HG02763 (cell line): ENCODE results near the gene PSMD3.

Experiments used
- ATAC-seq: cut with Tn5 transposase; IDR thresholded peaks from one replicate; pipeline ENCODE4 v1.9.1; 2021; ENCODE audit warnings: mild to moderate bottlenecking, moderate library complexity; ENCODE audit not compliant: unreplicated experiment

The PSMD3 gene

DNA sequence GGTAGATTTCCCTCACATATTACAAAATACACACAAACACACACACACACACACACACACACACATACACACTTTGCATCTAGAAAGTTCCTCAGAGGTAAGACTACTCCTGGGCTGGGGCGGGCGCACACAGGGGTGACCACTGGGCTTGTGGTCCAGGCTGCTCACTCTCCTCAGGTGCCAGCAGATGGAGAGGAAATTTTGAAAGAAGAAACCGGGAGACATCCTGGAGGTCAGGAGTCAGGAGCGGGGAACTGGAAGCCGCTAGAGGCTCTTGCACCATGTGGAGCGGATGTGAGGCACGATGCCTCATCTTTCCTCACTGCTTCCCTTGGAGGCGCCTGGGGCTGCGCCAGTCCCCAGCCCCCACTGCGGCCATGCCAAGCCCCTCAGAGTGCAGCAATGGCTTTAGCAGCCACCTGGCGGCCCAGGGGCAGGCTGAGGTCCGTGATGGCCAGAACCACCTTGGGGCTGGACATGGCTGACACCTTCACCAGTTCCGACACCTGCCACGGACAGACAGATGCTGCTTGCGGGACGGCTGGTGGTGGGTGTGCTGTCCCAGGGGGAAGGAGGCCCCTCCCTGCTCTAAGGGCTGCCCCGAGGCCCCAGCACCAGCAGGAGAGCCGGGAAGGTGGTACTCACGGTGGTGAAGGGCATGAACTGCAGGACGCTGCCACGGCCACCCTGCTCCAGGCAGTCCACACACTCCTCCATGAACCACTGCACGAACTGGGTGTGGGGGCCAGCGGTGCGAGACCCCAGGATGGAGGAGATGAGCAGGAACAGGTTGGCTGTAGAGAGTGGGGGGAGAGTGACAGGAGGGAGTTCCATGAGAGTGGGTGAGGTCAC is 38.8 kb downstream of the PSMD3 start:
- no peak for ATAC-seq

DNA sequence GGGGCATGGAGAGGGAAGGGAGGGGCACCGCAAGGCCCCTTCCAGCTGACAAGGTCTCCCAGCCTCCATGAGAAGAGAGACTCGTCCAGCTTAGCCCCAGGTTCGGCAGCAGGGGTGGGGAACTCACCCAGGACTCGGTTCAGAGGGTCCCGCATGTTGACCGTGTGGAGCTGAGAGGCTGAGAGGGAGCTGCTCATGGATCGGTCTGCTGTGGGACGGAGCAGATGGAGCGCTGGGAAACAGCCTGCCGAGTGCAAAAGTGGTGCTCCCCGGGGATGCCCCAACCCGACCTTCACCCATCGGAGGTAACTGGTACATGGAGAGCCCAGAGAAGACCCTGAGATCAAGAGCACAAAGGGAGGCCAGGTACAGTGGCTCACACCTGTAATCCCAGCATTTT is 39.5 kb downstream of the PSMD3 start:
- no peak for ATAC-seq

DNA sequence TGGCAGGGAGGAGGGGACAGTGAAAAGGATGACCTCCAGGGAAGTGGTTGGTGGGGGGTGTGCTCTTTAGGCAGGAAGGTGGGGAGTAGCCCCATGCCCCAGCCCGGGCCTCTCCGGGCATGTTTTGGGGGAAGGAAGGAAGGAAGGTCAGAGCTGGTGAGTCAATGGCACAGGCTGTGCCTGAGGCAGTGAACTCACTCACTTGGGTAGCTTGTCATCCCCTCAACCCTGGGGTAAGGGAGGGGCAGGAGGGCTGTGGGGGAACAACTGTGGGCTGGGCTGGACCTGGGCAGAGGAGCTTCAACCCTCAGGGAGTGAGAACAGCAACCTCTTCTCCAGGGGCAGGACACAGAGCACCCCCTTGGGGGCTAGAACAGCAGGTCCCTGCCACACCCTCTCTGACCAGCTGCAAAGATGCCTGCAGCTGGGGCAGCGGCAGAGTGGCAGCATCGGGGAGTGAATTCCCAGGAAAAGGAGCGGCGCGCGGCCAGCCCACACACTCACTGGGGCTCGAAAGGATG is 40.9 kb downstream of the PSMD3 start:
- no peak for ATAC-seq

DNA sequence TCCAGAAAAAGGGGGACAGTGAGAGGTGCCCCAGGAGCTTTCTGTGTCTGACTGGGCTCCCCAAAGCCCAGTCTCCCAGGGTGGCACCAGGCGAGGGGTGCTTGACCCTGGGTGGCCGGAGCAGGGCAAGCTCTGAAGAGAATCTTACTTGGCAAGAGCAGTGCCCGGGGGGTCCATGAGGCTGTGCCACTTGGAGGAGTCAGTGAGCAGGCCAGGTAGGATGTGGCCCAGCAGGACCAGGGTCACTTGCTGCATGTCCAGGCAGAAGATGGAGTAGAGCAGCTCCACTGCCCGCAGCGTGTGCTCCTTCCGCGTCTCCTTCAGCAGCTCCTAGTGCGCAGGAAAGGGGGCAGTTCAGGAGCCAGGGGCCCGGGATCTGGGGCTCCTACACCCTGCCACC is 41.9 kb downstream of the PSMD3 start:
- ATAC-seq = no peak

DNA sequence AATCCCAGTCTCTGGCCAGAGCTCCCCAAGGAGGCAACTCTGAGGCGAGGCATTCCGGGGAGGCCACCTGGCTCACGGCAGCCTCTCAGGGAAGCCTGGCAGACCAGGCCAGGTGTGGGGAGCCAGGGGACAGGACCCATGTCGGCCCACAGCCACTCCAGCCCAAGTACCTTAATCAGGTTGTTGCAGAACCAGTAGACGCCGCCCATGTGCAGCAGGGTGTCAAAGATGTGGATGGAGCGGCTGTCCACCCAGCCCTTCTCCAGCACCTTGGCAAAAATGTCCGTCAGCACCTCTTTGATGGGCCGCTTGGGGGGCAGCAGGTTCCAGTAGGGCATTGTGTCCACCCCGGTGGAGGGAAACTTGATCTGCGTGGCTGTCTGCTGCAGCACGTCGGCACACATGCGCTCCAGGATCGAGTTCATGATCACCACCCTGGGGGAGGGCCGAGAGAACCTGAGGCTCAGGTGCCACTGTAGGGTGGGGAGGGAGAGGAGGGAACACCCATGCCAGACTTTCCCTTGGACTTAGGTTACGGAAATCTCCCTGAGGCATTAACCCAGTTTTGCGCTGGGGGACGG is 42.4 kb downstream of the PSMD3 start:
- ATAC-seq = no peak

DNA sequence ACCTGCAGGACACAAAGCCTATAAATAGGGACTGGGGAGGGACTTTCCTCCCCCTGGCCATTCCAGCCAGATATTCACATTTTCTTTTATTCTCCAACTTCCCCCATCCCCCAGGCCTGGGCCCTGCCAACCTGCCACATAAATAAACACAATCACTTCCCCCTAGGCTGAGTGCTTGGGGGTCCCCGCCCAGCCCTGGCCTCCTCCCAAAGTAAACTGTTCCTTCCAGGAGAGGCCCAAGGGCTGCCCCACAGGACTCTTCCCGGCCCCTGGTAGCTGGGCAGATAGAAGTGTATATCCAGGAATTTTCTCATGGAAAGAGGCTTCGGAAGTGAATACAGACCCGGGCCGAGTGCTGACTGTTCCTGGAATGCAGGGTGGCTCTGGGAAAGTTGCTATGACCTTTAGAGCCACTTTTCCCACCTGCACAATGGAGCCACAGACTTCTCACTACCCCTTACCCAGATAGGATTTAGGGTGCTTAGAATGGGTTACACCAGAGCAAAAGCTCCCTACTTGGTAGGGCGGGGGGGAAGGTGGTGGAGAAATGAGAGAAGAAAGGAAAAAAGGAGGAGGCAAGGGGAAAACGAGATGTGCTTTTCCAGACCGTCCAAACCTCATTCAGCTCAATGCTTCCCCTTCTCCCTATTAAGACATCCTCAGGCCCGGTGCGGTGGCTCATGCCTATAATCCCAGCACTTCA is 43.1 kb downstream of the PSMD3 start:
- ATAC-seq = no peak

DNA sequence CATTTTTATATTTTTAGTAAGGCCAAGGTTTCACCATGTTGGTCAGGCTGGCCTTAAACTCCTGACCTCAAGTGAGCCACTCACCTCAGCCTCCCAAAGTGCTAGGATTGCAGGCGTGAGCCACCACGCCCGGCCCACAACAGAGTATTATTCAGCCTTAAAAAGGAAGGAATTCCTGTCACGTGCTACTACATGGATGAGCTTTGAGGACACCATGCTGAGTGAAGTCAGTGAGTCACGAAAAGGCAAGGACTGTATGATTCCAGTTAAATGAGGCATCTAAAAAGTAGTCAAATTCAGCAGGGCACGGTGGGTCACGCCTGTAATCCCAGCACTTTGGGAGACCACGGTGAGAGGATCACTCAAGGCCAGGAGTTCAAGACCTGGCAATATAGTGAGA is 44.3 kb downstream of the PSMD3 start:
- no peak for ATAC-seq

DNA sequence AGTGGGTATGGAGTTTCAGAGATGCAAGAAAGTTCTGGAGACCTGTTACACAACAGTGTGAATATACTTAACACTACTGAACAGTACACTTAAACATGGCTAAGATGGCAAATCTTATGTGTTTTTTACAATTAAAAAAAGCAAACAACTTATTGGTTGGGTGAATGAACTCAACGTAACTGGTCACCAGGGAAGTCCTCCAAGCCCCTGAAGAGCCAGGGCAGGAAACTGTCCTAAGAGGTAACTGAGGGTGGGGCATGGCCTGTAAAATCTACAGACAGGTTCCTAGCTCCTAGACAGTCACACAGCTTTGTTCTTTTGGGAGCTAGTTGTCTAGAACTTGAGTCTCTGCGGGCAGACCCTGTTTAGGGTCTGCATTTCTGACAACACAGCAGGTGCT is 45.0 kb downstream of the PSMD3 start:
- no peak for ATAC-seq

DNA sequence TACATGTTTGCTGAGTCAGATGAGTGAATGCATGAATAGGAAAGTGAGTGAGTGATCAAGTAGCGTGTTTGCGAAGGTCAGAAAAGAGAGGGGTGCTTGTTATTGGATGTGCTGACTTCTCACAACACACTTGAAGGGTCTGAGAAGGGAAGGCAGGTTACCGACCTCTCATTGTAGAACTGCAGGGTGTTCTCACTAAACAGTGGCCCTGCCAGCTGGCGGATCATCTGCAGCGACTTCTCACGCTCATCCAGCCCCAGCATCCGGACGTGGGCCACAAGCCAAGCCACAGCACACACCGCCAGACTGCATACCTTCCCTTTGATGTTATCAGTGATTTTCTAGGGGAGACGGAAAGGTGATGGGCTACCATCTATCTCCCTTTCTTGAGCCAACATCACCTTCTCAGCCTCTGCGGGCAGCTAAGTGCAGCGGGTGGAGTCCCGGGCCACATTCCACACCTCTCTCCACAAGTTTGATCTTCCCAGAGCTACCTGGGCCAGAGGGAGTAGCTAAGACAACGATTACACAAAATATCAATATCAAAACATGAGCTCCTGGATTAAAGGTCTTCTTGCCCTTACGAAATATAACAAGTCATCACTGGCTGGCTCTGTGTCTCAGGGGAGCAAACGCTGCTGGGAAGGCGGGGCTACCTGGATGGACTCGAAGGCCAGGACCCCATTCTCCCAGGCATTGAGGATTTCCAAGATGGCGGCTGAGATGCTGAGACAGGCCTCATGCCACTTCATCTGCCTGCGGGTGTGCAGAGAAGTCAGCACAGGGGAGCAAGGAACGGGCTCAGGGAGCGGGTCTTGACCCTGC is 45.6 kb downstream of the PSMD3 start:
- ATAC-seq = no peak

DNA sequence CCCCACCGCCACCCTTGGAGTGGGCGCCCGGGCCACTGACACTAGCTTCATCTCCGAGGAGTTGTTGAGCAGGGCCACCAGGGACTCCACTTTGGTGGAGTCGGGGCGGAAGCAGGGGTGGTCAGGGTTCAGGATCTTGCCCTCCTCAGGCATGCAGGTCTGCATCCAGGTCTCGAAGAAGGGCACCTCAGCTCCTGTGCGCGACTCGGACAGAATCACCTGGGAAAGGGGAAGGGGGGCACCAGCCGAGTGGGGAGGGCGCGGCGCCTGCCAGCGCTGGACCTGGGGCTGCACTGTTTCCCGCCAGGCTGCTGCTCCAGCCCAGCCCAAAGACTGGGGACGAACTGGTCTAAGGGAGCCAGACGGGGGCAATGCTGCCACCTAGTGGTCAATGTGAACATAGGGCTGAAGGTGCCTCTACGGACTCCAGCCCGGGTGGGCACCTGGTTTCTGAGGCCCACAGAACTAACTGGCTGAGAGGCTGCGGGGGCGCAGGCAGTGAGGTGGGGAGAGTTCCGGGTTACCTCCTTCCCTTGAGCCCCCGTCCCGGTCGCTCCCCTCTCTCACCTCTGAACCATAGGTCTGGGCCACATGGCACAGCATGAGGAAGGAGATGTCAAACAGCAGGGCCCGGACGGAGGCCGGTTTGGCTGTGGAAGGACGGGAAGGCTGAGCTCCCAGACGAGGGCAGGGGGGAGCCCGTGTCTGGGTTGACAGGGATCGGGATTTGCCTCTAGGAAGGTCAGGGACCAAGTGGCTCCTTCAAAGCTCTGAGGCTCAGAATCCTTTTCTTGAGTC is 46.4 kb downstream of the PSMD3 start:
- ATAC-seq = no peak

DNA sequence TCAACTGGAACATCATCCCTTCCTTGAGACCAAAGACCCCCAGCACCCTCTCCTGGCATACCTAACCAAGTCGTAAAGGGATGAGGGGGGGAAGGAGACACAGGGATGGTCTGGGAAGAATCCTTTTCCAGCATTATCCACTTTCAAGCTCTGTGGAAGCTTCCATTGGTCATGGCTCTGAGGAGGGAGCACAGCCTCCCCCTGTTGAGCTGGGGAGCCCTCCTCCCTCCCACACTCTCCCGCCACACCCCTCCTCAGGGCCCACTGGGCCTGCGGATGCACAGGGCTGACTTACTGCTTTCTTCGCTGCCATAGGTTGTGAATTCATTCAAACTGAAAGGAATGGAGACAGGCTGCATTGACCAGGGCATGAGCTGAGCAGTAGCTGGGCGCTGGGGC is 47.0 kb downstream of the PSMD3 start:
- ATAC-seq = no peak

DNA sequence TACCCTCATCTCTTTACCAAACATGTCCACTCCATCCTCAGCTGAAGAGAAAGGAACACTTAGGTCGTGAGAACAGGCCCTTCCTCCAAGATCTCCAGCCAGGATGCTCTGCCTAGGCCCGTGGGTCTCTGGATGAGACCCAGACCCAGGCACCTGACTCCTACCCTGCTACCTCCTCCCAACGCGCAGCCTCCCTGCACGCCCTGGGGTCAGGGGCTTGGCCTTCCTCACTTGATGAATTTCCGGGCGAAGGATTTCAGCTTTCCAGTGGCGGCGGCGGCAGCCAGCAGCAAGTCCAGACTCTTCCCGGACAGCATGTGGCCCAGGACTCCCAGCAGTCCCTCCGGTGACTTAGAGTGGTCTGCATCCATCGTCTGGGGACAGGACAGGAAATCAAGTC is 48.0 kb downstream of the PSMD3 start:
- ATAC-seq = no peak

DNA sequence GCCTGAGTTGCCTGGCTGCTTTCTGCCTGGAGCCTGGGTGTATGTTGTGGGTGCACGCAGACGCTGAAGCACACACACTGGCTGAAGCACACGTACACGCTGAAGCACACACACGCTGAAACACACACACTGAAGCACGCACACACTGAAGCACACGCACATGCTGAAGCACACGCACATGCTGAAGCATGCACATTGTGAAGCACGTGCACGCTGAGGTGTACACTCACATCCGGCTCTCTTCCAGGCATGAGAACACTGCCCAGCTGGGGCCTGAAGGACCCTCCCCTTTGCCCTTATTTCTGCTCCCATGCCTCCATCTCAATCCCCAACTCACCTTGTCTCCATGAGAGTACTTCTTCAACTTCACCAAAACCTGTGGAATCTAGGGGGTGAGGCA is 51.1 kb downstream of the PSMD3 start:
- no peak for ATAC-seq

DNA sequence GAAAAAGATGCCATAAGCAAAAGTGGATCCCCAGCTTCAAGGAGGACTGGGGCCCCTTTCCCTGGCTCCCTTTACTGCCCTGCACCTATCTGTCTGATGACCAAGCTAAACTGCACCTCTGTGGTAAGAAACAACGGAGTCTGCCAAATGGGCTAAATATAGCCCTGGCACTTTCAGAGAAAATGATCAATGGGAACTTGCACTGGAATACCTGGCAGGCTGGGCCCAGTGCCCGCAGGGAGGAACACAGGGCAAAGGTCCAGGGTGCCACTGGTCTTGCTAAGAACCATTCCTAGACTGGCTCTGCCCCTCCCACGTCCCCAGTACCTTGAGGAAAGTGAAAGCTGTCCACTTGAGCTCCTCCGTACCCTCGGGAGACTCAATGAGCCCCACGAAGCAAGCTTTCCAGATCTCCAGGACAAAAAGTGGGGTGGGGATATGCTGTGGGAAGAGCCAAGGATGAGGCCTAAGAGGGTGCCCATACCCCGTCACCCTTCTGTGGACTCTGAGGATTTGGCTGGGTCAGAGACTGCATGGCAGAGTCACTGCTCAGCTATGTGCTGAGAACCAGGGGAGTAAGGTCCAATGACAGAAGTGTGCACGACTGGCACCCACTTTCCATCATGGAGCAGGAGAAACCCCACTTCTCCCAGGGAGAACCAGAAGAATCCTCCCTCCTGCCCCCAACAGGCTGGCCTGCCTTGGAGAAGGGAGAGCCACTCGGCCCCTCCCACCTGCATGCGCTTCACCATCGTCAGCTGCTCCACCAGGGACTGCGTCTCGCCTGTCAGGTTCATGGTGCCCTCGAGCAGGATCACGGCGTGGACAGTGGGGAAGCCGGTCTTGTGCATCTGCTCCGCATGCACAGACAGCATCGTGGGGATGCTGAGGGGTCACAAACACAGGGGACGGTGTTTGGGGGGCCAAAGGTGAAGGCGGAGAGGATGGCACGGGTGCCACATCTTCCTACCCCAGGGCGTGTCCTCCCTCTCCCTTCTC is 52.0 kb downstream of the PSMD3 start:
- no peak for ATAC-seq

DNA sequence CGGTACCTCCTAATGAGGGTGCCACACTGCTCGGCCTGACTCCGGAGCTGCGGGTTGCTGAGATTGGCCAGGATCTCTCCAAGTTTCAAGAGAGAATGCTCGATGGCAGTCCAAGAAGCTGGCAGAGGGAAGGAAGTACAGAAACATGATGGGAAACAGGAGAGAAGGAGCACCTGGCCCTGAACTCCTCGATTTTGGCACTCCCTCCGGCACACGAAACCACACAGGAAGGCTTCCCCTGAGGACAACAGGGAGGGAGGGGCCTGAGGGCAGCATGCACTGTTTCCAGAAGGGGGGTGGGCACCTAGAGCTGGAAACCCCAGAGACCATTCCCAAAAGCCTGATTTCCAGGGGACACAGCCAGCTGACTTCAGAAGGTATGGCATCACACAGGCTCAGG is 52.7 kb downstream of the PSMD3 start:
- no peak for ATAC-seq

DNA sequence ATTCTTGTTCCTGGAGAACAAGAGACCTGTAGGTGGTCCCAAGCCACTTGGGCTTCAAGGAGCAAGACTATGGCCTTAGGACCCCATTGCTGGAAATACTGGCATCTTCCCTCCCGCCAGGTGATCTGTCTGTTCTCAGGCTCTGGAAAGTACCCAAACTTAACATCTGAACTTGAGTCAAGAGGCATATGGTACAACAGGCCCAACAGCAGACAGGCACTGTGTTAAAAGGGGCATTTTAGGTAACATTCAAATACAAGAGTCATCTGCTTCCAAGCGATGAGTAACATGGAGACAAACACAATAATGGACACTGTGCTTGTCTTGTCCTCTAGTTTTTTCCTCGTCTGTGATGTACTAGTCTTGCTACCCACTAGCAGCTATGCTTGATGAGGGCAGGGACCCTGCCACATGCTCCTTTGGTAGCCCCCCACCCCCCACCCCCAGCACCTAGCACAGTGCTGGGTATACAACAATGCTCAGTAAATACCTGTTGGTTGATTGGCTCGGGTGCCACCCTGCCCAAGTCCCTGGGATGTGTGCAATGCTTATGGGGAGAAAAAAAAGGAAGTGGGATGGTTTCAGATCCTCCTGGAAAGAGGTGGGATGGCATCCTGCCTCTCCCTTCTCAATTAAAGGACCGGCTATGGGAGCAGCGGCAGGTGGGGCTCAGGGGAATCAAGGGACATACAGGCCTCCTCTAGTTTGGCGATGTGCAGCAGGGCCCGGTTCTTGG is 54.0 kb downstream of the PSMD3 start:
- ATAC-seq = no peak

DNA sequence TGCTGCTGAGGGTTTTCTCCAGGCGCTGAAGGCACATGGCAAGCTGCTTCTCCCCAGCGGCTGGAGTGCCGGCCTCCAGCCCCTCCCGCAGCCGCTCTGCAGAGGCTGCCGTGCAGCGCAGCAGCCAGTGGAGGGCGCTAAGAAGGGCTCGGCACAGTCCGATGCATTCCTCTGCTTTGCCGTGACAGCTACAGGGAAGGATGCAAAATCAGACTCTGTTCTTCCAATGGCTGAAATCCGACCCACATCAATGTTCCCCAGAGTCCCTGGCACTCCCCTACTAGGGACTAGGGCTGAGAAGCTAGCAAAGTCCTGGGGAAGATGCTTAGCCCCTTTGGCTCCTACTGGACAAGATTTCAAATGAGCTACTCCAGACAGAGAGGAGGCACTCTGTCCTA is 54.6 kb downstream of the PSMD3 start:
- ATAC-seq = no peak

DNA sequence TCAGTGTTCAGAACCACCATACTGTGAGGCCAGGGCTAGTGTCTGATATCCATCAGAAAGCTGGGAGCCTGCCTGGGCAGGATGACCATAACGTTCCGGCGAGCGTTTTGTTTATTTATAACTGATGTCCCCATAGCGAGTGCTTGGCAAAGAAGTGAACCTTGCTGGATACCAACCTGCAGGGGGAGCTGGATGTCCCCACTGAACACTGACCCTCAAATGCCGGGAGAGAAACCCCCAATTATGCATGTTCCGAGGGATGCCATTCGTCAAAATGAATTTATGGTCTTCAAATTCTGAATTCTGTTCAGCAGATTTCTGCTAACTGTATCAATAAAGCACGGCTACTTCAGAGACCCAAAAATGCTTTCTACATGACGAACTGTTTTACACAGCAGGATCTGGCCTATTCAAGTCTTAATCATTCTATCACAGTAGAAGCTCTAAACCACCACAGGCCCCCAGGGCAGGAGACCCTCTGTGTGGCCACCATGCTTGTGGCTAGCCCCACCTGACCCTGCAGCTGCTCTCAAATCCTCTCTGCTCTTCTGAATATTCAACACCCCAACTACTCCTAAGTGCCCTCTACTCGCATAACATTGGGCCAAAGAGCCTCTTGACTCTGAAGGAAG is 58.4 kb downstream of the PSMD3 start:
- no peak for ATAC-seq
